DMS 273 (cell line): ENCODE results near the gene HSPA14.
"Not testable (repeated sequence)": the region's sequence is repeated elsewhere in the genome, so short reads cannot be mapped to it uniquely, and the experiment has no call there.

Experiments used
- DNase-seq: peaks from one replicate; lab custom pipeline; 2025; ENCODE audit not compliant: unreplicated experiment; lab: John Stamatoyannopoulos, UW

The HSPA14 gene

GRCh38 chr10:14836208-14836607 is 1.9 kb upstream of the HSPA14 start:
- DNase-seq = peak; percentile 22

- DNase-seq = peak; percentile 34
Measured at GRCh38 chr10:14837003-14837756, 926 bp upstream of the HSPA14 start.

DNA sequence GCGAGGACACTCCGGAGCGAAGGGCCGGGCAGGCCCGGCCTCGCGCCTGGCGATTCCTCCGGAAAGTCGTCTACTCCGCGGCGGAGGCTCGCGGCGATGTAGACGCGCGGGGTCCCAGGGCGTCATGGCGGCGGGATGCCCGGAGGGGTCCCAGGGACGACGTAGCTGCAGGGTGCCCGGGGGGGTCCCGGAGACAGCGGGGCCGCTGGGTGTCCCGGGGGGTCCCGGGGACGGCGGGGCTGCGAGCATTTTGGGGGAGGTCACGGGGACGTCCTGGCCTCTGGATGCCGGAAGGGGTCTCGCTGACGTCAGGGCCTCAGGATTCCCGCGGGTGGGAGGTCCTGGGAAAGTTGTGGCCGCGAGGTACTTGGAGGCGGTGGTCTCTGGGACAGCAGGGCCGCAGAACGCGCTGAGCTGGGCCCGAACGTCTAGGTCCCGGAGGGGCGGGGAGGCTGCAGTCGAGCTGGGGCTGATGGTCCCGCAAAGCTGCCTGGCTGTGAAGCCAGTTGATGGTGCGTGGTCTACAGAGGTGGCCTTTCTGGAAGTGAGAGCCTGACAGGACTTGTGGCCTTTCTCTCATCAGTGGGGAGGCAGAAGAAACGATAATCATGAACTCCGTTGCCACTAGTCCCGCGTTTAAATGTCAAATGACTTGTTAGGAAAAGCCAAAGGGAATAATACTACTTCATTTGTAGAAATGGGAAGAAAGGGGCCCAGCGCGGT is 637 bp downstream of the HSPA14 start:
- peak; percentile 46 for DNase-seq

DNA sequence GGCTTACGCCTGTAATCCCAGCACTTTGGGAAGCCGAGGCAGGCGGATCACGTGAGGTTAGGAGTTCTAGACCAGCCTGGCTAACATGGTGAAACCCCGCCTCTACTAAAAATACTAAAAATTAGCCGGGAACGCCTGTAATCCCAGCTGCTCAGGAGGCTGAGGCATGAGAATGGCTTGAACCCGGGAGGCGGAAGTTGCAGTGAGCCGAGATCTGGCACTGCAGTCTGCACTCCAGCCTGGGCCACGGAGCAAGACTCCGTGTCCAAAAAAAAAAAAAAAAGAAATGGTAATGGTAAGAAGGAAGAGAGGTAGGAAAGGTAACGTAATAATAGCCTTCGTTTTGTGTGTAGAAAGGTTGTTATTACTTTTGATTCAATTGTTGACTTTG is 1.2 kb downstream of the HSPA14 start:
- peak; percentile 39 for DNase-seq

- DNase-seq = no peak
Measured at GRCh38 chr10:14840178-14840577, 2.1 kb downstream of the HSPA14 start.

DNA sequence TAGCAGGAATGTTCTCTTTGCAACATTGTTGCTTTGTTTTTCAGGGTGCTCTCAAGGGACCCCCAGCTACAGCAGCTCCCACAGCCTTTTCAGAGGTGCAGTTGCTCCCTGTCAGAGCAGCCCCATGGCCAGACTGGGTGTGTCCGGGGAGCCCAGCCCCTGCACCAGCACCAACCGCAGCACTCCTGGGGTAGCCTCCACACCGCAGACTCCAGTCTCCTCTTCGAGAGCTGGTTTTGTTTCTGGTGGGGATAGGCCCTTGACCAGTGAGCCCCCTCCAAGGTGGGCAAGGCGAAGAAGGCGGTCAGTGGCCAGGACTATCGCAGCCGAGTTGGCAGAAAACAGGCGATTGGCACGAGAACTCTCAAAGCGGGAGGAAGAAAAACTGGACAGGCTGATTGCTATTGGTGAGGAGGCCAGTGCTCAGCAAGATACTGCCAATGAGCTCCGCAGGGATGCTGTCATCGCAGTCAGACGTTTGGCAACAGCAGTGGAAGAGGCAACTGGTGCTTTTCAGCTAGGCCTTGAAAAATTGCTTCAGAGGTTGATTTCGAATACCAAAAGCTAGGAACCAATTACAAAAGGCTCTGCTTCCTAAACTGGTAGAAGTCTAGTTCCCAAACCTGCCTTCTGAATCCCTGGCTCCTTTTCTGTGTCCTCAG is 5.4 kb downstream of the HSPA14 start:
- no peak for DNase-seq

GRCh38 chr10:14844948-14845347 is 6.8 kb downstream of the HSPA14 start:
- DNase-seq = no peak

GRCh38 chr10:14852236-14852635 is 14.1 kb downstream of the HSPA14 start:
- DNase-seq = no peak

DNA sequence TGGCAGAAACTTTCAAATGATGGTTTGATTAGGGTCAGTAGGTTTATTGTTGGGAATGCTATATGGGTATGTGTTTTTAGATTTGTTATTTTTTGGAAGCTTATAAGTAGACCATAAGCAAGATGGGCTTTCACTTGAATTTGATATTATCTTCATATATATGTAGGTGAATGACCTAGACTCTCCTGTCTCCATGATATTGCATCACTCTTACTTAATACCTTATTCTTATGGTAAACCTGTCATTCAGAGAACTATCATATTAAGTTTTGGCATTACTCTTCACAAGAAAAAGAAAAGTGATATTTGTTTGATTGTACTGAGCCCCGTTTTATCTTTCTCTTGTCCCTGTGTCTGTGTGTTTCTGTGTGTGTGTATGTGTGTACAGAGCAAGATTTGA is 17.3 kb downstream of the HSPA14 start:
- no peak for DNase-seq

DNA sequence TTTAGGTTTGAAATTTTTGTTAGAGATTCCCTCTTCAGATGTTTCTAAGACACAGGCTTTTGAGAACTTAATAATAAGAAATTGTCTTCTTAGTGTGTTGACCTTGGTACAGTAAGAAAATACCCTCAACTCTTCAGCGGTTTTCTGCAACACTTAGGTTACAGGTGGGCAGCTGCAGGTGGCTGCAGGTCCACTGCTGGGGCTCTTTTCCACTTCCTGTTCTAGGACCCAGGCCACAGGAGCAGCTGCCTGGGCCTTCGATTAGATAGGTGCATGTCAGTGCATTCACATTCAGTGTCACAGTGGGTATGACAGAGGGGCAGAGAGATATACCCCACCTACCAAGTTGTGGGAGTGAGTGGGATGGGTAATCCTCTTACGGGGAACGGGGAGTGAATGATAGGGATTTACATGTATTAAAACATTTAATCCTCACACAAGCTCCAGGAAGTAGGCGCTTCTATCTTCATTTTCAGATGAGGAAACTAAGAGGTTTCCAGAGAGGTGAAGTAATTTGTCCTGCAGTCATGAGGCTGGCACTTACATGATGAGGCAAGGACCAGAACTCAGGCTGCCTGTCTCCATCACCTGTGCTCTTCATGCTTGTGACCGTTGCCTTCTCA is 20.3 kb downstream of the HSPA14 start:
- DNase-seq = no peak

- DNase-seq = no peak
Measured at GRCh38 chr10:14859043-14859442, 20.9 kb downstream of the HSPA14 start.

DNA sequence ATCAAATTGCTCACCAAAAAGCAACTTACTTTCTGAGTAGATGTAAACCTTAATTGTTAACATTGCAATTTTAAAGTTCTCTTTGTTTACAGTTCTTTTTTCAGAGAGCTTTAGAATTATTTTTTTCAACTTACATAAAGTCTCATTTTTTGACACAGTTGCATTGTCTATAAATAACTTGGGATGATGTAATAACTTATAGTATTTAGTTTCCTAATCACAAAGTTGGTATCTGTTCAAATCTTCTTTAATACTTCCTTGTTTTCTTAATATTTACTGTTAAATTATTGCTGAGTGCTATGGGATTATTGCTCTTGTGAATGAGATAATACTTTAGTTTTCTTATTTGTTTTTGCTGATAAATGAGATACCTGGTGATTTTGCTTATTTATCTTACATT is 21.7 kb downstream of the HSPA14 start:
- no peak for DNase-seq

DNA sequence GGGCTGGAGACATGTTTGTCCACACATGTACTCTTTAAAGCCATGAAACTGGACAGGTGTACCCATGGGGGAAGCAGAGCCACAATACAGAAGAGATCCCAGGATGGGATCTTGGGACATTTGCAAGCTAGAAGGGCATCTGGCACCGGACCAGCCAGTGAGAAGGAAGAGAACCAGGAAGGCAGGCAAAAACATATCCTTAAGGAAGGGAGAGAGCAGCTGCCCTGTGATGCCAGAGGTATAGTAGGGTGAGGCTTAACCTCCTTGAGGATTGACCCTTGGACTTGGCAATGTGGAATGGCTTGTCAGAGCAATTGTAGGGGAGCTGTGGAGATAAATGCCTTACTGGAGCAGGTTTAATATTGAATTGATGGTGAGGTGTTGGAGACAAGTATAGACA is 22.7 kb downstream of the HSPA14 start:
- no peak for DNase-seq

- DNase-seq = not testable (repeated sequence)
Measured at GRCh38 chr10:14864466-14864865, 26.4 kb downstream of the HSPA14 start.

DNA sequence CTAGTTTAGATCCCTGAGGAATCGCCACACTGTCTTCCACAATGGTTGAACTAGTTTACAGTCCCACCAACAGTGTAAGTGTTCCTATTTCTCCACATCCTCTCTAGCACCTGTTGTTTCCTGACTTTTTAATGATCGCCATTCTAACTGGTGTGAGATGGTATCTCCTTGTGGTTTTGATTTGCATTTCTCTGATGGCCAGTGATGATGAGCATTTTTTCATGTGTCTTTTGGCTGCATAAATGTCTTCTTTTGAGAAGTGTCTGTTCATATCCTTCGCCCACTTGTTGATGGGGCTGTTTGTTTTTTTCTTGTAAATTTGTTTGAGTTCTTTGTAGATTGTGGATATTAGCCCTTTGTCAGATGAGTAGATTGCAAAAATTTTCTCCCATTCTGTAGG is 26.8 kb downstream of the HSPA14 start:
- not testable (repeated sequence) for DNase-seq

DNA sequence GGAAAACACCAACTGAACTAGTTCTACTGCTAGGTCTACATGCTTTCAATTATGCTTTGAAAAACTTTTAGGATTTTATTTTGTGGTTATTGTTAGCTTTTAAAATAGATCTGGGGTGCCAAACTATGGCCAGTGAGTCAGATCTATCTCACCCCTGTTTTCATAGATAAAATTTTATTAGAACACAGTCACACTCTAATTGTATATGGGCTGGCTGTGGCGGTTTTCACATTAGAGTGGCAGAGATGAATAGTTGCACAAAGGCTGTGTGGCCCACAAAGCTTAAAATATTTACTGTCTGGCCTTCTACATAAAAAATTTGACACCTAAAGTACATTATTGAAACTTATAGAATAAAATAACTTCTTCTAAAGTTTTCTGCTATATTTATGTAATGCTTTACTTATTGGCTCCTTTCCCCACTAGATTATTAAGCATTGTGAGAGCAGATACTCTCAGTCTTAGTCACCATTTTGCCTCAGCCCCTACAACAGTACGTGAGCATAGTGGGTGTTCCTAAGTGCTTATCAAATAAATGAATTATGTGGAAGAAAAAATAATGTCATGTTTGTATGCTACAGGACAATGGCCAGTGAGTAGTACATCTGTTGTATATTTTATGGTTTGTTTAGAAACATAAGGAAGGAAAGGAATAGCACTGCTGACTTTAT is 35.1 kb downstream of the HSPA14 start:
- no peak for DNase-seq

DNA sequence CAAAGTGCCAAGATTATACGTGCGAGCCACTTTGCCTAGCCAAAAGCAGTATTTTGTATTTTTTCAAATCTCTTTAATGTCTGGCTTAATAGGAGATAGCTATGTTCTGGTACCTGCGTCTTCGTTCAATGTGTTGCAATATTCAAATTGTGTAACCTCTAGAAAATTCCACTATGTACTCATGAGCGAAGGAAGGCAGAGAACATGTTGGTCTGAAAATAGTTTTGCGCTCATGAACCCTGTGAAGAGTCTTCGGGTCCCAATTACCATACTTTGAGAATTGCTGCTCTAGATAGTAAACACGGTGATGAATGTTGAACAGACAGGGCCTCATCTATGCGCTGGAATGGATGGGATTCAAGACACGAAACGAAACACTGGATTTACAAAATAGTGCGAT is 37.8 kb downstream of the HSPA14 start:
- DNase-seq = no peak

DNA sequence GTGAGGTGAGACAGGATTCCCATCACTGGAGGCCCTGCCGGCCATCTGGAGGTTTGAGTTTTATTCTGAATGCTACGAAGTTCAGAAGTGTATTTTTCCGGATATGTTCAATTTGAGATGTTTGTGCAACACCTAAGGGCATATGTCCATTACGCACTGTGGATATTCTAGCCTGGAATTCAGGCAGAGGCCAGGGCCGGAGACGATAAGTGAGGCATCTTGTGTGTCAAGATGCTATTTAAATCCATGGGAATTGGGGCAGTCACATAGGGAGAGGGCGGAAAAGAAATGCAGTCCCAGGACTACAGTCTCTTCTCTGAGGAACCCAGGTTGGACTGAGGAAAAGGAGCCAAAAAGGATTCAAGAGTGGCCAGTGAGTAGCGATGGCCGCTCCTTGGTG is 38.7 kb downstream of the HSPA14 start:
- DNase-seq = no peak

DNA sequence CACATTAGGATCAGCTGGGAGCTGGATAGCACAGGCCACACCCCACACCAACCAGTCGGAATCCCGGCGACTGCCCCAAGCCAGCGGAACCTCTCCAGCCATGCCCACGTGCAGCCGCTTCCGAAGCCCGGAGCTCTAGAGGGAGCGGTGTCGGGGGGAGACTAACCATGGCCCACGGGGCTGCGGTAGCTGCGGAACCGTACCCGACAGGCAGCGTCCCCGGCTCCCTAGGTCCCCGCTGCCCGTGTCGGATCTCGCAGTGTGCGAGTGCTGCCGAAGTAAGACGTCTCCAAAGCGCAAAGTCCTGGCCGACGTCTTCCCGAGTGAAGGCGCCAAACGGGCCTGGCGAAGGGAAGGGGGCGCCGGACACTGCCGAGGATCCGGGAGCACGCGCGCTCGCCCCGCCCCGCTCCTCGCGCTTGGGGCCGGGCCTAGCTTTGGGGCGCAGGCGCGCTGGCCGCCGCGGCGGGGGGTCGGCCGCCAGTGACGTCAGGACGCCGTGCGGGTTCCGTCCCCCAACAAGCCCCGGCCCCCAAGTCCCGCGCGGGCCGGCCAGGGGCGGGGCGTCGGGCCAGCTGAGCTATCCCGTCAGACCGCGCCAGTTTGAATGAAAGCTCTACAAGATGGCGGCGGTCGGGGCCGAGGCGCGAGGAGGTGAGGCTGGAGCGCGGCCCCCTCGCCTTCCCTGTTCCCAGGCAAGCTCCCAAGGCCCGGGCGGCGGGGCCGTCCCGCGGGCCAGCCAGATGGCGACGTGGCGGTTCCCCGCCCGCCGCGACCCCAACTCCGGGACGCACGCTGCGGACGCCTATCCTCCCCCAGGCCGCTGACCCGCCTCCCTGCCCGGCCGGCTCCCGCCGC is 40.4 kb downstream of the HSPA14 start, which contains the start of gene SUV39H2:
Gene SUV39H2 (plus strand): TSS at position 601 of the 858 bp plus-strand sequence. CDS start 23 bp downstream, at position 624.
- DNase-seq = peak; percentile 96
